HCT116 (cell line): ENCODE measurements around the gene TSPYL6. TPM values are rescaled to one million over a fixed set of nuclear protein-coding genes. Genes with fewer than 3 reads are reported as not detected.

ENCODE experiments used
- ATAC-seq: fragments of 200-7000 bp; cut with Tn5 transposase; 2 replicates; pipeline ENCODE4 v1.9.1; 2020; ENCODE audit warnings: mild to moderate bottlenecking, moderate library complexity
- BruUV-seq: library from RNA; stranded (reverse); fragments of 400-500 nt; replicated peaks from 2 replicates; lab custom pipeline; 2021; lab: Mats Ljungman, UMichigan
- CTCF ChIA-PET: fragments of 300-600 bp; sonication (Branson Sonifier 250); formaldehyde crosslinking; loops from one replicate; lab custom pipeline; 2021; ENCODE audit warnings: antibody characterized with exemption; lab: Charles Lee
- POLR2A ChIA-PET: fragments of 300-600, 350-600 bp; sonication (Branson Sonifier 250); formaldehyde crosslinking; loops from one replicate; lab custom pipeline; 2021; ENCODE audit warnings: antibody characterized with exemption; lab: Charles Lee
- RAD21 ChIA-PET, 2 experiments: fragments of 300-600 bp; sonication (Branson Sonifier 250); formaldehyde crosslinking; loops; one replicate each; lab custom pipeline; 2023; ENCODE audit warnings: low total read pairs in 2 of 2; ENCODE audit not compliant: uncharacterized antibody in 2 of 2, unreplicated experiment in 2 of 2, low non-redundant PET in 1 of 2; lab: Charles Lee
- DNase-seq: peaks from one replicate; pipeline ENCODE4 v3.0.0-alpha.2; 2010; ENCODE audit warnings: low read depth, low spot score
- H2AFZ ChIP-seq: fragments of 200-600 bp; shearing (Covaris generic), sonication (generic); 2 replicates; pipeline ENCODE4 v1.6.1; 2017; ENCODE audit warnings: low read depth, mixed run types, mixed read lengths, antibody characterized with exemption, low read length; ENCODE audit not compliant: poor library complexity, severe bottlenecking
- H3K27ac ChIP-seq: 2 replicates; pipeline ENCODE4 v1.5.1; 2012; ENCODE audit warnings: low read depth, low read length
- H3K27me3 ChIP-seq: fragments of 200-600 bp; sonication (generic); 2 replicates; pipeline ENCODE4 v1.6.1; 2016; ENCODE audit warnings: mixed run types, low read length, mixed read lengths; ENCODE audit not compliant: insufficient read depth
- H3K36me3 ChIP-seq, 2 experiments: fragments of 200-500 bp in 1 of 2; fragments of 200-600 bp in 1 of 2; sonication (Bioruptor generic) in 1 of 2; sonication (generic) in 1 of 2; 2 replicates each; pipeline versions ENCODE4 v1.5.1 to v1.6.1; 2014 to 2016; ENCODE audit warnings: low read length in 2 of 2, inconsistent platforms in 1 of 2, mixed read lengths in 1 of 2, mixed run types in 1 of 2; ENCODE audit not compliant: insufficient read depth in 2 of 2, control insufficient read depth in 1 of 2
- H3K4me1 ChIP-seq, 2 experiments: fragments of 200-600 bp in 1 of 2; sonication (generic) in 1 of 2; 2 replicates each; pipeline versions ENCODE4 v1.5.1 to v1.6.1; 2012 to 2017; ENCODE audit warnings: low read length in 2 of 2, inconsistent platforms in 1 of 2, mild to moderate bottlenecking in 1 of 2, mixed read lengths in 1 of 2, mixed run types in 1 of 2, moderate library complexity in 1 of 2; ENCODE audit not compliant: insufficient read depth in 2 of 2, control insufficient read depth in 1 of 2
- H3K4me2 ChIP-seq: fragments of 200-600 bp; sonication (generic); 2 replicates; pipeline ENCODE4 v1.6.1; 2017; ENCODE audit warnings: mixed run types, low read length, mixed read lengths
- H3K4me3 ChIP-seq, 2 experiments: fragments of 200-600 bp in 1 of 2; sonication (generic) in 1 of 2; replicated peaks in 1 of 2; 2 replicates each; pipeline ENCODE4 v1.5.1; 2011 to 2016; ENCODE audit warnings: low read length in 2 of 2, control low read depth in 1 of 2, low read depth in 1 of 2, mild to moderate bottlenecking in 1 of 2, mixed read lengths in 1 of 2, mixed run types in 1 of 2
- H3K79me2 ChIP-seq: fragments of 200-600 bp; sonication (generic); 2 replicates; pipeline ENCODE4 v1.6.1; 2017; ENCODE audit warnings: mild to moderate bottlenecking, mixed run types, low read length, moderate library complexity, mixed read lengths; ENCODE audit not compliant: insufficient read depth
- H3K9ac ChIP-seq: fragments of 200-600 bp; sonication (generic); 2 replicates; pipeline ENCODE4 v1.6.1; 2016; ENCODE audit warnings: low read length, mixed read lengths
- H3K9me2 ChIP-seq: fragments of 200-600 bp; sonication (generic), shearing (Covaris generic); 2 replicates; pipeline ENCODE4 v1.6.1; 2017; ENCODE audit warnings: mixed run types, mild to moderate bottlenecking, moderate library complexity; ENCODE audit not compliant: insufficient read depth
- H3K9me3 ChIP-seq, 2 experiments: fragments of 200-500 bp in 1 of 2; fragments of 200-600 bp in 1 of 2; sonication (Bioruptor generic) in 1 of 2; sonication (generic) in 1 of 2; 2 replicates each; pipeline ENCODE4 v1.6.1; 2014 to 2017; ENCODE audit warnings: low read length in 2 of 2, mixed read lengths in 2 of 2, inconsistent platforms in 1 of 2, low read depth in 1 of 2, mild to moderate bottlenecking in 1 of 2, mixed run types in 1 of 2, moderate library complexity in 1 of 2; ENCODE audit not compliant: control insufficient read depth in 1 of 2, insufficient read depth in 1 of 2
- H4K20me1 ChIP-seq: fragments of 200-600 bp; sonication (generic), shearing (Covaris generic); 2 replicates; pipeline ENCODE4 v1.6.1; 2017; ENCODE audit warnings: mixed run types, mild to moderate bottlenecking, moderate library complexity; ENCODE audit not compliant: insufficient read depth
- CBX3 ChIP-seq: IDR thresholded peaks from 2 replicates; pipeline ENCODE4 v1.6.1; 2012; ENCODE audit warnings: low read depth
- CEBPB ChIP-seq: IDR thresholded peaks from 2 replicates; pipeline ENCODE4 v1.6.1; 2012; ENCODE audit warnings: low read depth
- CTCF ChIP-seq, 3 experiments: fragments of 200-600 bp in 1 of 3; sonication (generic) in 1 of 3; IDR thresholded peaks in 2 of 3; conservative IDR thresholded peaks in 1 of 3; 2 replicates each; pipeline ENCODE4 v1.5.1; 2012 to 2017; ENCODE audit warnings: low read depth in 2 of 3, low read length in 2 of 3, antibody characterized with exemption in 1 of 3, borderline replicate concordance in 1 of 3, control low read depth in 1 of 3, mild to moderate bottlenecking in 1 of 3, mixed read lengths in 1 of 3, mixed run types in 1 of 3, moderate library complexity in 1 of 3; ENCODE audit not compliant: insufficient read depth in 1 of 3
- RAD21 ChIP-seq: IDR thresholded peaks from 2 replicates; pipeline ENCODE4 v1.6.1; 2012; ENCODE audit warnings: low read depth, mild to moderate bottlenecking
- REST ChIP-seq: IDR thresholded peaks from 2 replicates; pipeline ENCODE4 v1.6.1; 2012; ENCODE audit warnings: low read depth
- intact Hi-C: fragments of 100-400 bp; cut with micrococcal nuclease; formaldehyde crosslinking; loops from 2 replicates; pipeline ENCODE4 v1.10.0; 2022
- total RNA-seq: library from RNA; stranded (reverse); gene quantifications from one replicate; pipeline ENCODE4 v1.2.1, GENCODE V29; 2021; ENCODE audit not compliant: unreplicated experiment

The TSPYL6 gene
- total RNA-seq, 1 experiment from 2014 or later, result not detected

- intact Hi-C loops, result loop anchor here (1.0 kb wide), 1 partner anchor 297 kb away; no protein-coding TSS in a partner anchor
- Histone ChIP-seq H3K36me3 (no peaks in the 10 kb centered on the region), H2AFZ (no peak overlapping the region), H3K9me3 (no peaks in the 10 kb centered on the region), H3K9ac (no peak overlapping the region), H4K20me1 (no peaks in the 10 kb centered on the region), H3K4me1 (no peaks in the 10 kb centered on the region), H3K27ac (no peak overlapping the region), H3K27me3 (no peaks in the 10 kb centered on the region), H3K79me2 (no peaks in the 10 kb centered on the region), H3K9me2 (no peaks in the 10 kb centered on the region), H3K4me3 (no peak overlapping the region), H3K4me2 (no peak overlapping the region)
- 0 out of 2 replicates have a peak, but pooled peaks have one; percentile 21 for TF ChIP-seq CBX3
- peak; percentile 28; the same call in 1 of the 2 replicates for TF ChIP-seq CEBPB
- TF ChIP-seq RAD21, result peak; percentile 65
- peak; percentile 54 to 69 (median 64); a peak in 5 of 6 replicates for TF ChIP-seq CTCF (IDR thresholded peaks at IDR 0.05 in 2 of 3, conservative IDR thresholded peaks at IDR 0.05 in 1 of 3; ENCODE audit: borderline replicate concordance in 1 of 3, insufficient read depth in 1 of 3, low read depth in 2 of 3, low read length in 2 of 3)
- no peak for TF ChIP-seq REST
- ChIA-PET POLR2A (no interaction called here), RAD21 (interaction anchor here in 1 of 2 experiments (0.6 kb wide), 1 partner anchor 582 kb away, joined by 3 read pairs; no protein-coding TSS in a partner anchor), CTCF (interaction anchor here (0.6 to 2.0 kb wide), 10 partner anchors 10 to 296 kb away, joined by 3 to 7 read pairs (median 3); no protein-coding TSS in a partner anchor)
- no TSS peak for BruUV-seq
- peak; percentile 37 for DNase-seq
- ATAC-seq, result peak; percentile 73
Measured at GRCh38 chr2:54206596-54206995, 49.4 kb downstream of the TSPYL6 start.
